Right lobe of liver (tissue), 6 donors: ENCODE data around the gene CRYBA2. TPM values are rescaled to one million over a fixed set of nuclear protein-coding genes. Genes with fewer than 3 reads are reported as not detected.
A peak's percentile ranks its signal among the peaks of the same experiment; 100 is the strongest.

Experiments
- ATAC-seq, 4 donors: fragments of 200-7000 bp; cut with Tn5 transposase; one replicate each; pipeline ENCODE4 v1.9.1; 2020; ENCODE audit warnings: mild to moderate bottlenecking in 4 of 4, moderate library complexity in 4 of 4
- DNase-seq, 3 donors: peaks; one replicate each; pipeline ENCODE4 v3.0.0-alpha.2; 2020
- H3K27ac ChIP-seq, 3 donors: fragments of 200-600 bp; one replicate each; pipeline ENCODE4 v1.8.0; 2022
- H3K27me3 ChIP-seq, 2 donors: fragments of 200-600 bp; one replicate each; pipeline ENCODE4 v1.8.0; 2022
- H3K36me3 ChIP-seq, 4 donors: fragments of 200-600 bp; sonication (generic) in 1 of 4; one replicate each; pipeline versions ENCODE4 v1.5.1 to v1.8.0; 2017 to 2022; ENCODE audit warnings: control low read depth in 1 of 4
- H3K4me1 ChIP-seq, 4 donors: fragments of 200-600 bp; sonication (generic) in 1 of 4; one replicate each; pipeline versions ENCODE4 v1.5.1 to v1.8.0; 2017 to 2022; ENCODE audit warnings: control low read depth in 1 of 4
- H3K4me3 ChIP-seq, 3 donors: fragments of 200-600 bp; one replicate each; pipeline ENCODE4 v1.8.0; 2022
- H3K9me3 ChIP-seq, 4 donors: fragments of 200-600 bp; sonication (generic) in 1 of 4; one replicate each; pipeline versions ENCODE4 v1.5.1 to v1.8.0; 2017 to 2022; ENCODE audit warnings: control low read depth in 1 of 4
- CTCF ChIP-seq, 4 donors: fragments of 200-600 bp in 3 of 4; fragments of 450-650 bp in 1 of 4; IDR thresholded peaks; one replicate each; pipeline versions ENCODE4 v1.5.1 to v1.8.0; 2016 to 2022; ENCODE audit warnings: antibody characterized with exemption in 4 of 4, mild to moderate bottlenecking in 2 of 4
- POLR2A ChIP-seq: fragments of 450-650 bp; IDR thresholded peaks from one replicate; pipeline ENCODE4 v1.6.1; 2017; ENCODE audit warnings: antibody characterized with exemption, mild to moderate bottlenecking
- WGBS: methylation state at CpG from one replicate; pipeline ENCODE4 v1.1.6; 2018; ENCODE audit warnings: low coverage, low lambda C conversion rate; ENCODE audit not compliant: insufficient coverage; ENCODE audit errors: missing lambda C conversion rate; 5-methylcytosine and 5-hydroxymethylcytosine counted together
- intact Hi-C, 2 donors: fragments of 100-400 bp; cut with DNase I; formaldehyde crosslinking; loops; one replicate each; pipeline versions ENCODE4 v1.11.2 to v1.14.1; 2022
- total RNA-seq, 6 experiments: library from RNA; depleted of rRNA in 2 of 6; stranded (reverse); fragments of >200 nt in 2 of 6; fragmentation: NEBNext Ultra II Directional in 3 of 6; extraction: Animal tissue kit (Norgen Biotek cat#: 25700) in 3 of 6; gene quantifications; one replicate each; pipeline versions ENCODE4 v1.1.0 to v1.2.4, GENCODE V29; 2016 to 2023
- donor health status: DM: no; HTN: yes; CAD: no.
- donor health status: DM: no; HTN: no; CAD: no.
- donor health status: DM: no; HTN: no; CAD: no.
- donor health status: DM: no; HTN: yes; CAD: no.
- donor health status: DM: no; HTN: yes; CAD: no.

Gene CRYBA2
- total RNA-seq, 6 experiments from 2014 or later = not detected

GRCh38 chr2:218964041-218964771 lies 29.0 kb downstream of the CRYBA2 start:
- DNase-seq = peak in 1 of 3 donors; percentile 6
- Histone ChIP-seq H3K27me3 (peaks cover 0 to 16% of the 10 kb centered on the region in 2 donors), H3K4me1 (no peaks in the 10 kb centered on the region), H3K36me3 (no peaks in the 10 kb centered on the region), H3K27ac (no peak overlapping the region), H3K9me3 (no peaks in the 10 kb centered on the region), H3K4me3 (no peak overlapping the region)
- ATAC-seq = no peak
- 23% methylated on average over 5 of the region's 5 CpGs for WGBS
- intact Hi-C loops = no loop called here
- TF ChIP-seq POLR2A (no peak), CTCF (IDR thresholded peaks at IDR 0.05) (no peak)

GRCh38 chr2:218963601-218964000 lies 29.6 kb downstream of the CRYBA2 start:
- 5% methylated on average over 5 of the region's 5 CpGs for WGBS
- H3K27ac ChIP-seq = no peak overlapping the region
- H3K4me1 ChIP-seq = no peaks in the 10 kb centered on the region
- no peak overlapping the region for H3K4me3 ChIP-seq
- H3K36me3 ChIP-seq = no peaks in the 10 kb centered on the region
- peak in 1 of 3 donors; percentile 9 for DNase-seq
- H3K27me3 ChIP-seq = peaks cover 0 to 16% of the 10 kb centered on the region in 2 donors
- intact Hi-C loops = no loop called here
- no peaks in the 10 kb centered on the region for H3K9me3 ChIP-seq
- TF ChIP-seq POLR2A = no peak
- no peak for TF ChIP-seq CTCF (IDR thresholded peaks at IDR 0.05)
- no peak for ATAC-seq

DNA sequence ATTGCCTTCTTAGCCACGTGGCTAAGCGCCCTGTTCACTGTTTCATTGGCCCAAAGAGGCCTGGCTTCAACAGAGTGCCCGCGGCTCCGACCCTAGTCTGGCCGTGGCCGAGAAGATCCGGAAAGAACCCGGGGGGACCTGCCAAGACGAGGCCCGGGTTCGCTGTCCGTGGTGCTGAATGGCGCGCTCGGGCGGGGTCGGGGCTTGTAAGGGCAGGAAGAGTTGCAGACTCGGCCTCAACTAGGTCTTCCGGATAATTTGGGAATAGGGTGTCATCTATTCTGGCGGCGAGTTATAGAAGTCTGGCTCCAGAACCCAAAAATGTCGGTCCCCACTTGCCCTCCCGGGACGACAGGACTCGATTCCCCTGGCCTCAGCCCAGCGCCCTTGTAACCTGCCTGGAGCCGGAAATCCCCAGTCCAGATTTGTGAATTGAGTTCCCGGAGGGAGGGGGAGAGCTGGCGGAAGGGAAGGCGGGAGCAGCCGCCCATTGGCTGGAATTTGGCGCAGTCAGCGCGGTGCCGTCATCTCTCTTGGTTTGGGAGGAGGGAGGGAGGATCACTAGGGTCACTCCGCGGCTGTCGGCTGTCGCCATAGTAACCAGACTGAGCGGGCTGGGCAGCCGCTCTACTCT lies 30.2 kb downstream of the CRYBA2 start:
- DNase-seq (peak in 2 of 3 donors; percentile 49 to 51), ATAC-seq (peak; percentile 36 to 56 (median 44))
- Histone ChIP-seq H3K36me3 (no peaks in the 10 kb centered on the region), H3K27ac (no peak overlapping the region), H3K4me3 (no peak overlapping the region), H3K27me3 (peaks cover 0 to 16% of the 10 kb centered on the region in 2 donors), H3K4me1 (no peaks in the 10 kb centered on the region), H3K9me3 (no peaks in the 10 kb centered on the region)
- TF ChIP-seq CTCF (IDR thresholded peaks at IDR 0.05) (no peak), POLR2A (no peak)
- intact Hi-C loops = no loop called here
- under 1% methylated on average over 25 of the region's 42 CpGs for WGBS

GRCh38 chr2:218961651-218962570 lies 31.3 kb downstream of the CRYBA2 start:
- DNase-seq (peak in 1 of 3 donors; percentile 27), ATAC-seq (no peak)
- H3K9me3 ChIP-seq = no peaks in the 10 kb centered on the region
- H3K36me3 ChIP-seq = no peaks in the 10 kb centered on the region
- TF ChIP-seq POLR2A (no peak), CTCF (IDR thresholded peaks at IDR 0.05) (no peak)
- intact Hi-C loops = no loop called here
- no peak overlapping the region for H3K4me3 ChIP-seq
- H3K27ac ChIP-seq = no peak overlapping the region
- WGBS = 7% methylated on average over 22 of the region's 34 CpGs
- peaks cover 0 to 16% of the 10 kb centered on the region in 2 donors for H3K27me3 ChIP-seq
- no peaks in the 10 kb centered on the region for H3K4me1 ChIP-seq
